B cell (primary cell): Measurements from ENCODE around the gene C1orf87.

ENCODE experiments used
- EZH2 ChIP-seq: IDR thresholded peaks from 2 replicates; pipeline ENCODE4 v1.6.1; 2012; ENCODE audit warnings: borderline replicate concordance, low read depth, mild to moderate bottlenecking, moderate library complexity, low read length; ENCODE audit not compliant: insufficient read depth, poor library complexity, severe bottlenecking
- TF ChIP-seq, protein P1 (sequence below): fragments of 200-600 bp; IDR thresholded peaks from one replicate; pipeline ENCODE4 v1.8.0; 2022; ENCODE audit warnings: antibody characterized with exemption, mild to moderate bottlenecking

DNA sequence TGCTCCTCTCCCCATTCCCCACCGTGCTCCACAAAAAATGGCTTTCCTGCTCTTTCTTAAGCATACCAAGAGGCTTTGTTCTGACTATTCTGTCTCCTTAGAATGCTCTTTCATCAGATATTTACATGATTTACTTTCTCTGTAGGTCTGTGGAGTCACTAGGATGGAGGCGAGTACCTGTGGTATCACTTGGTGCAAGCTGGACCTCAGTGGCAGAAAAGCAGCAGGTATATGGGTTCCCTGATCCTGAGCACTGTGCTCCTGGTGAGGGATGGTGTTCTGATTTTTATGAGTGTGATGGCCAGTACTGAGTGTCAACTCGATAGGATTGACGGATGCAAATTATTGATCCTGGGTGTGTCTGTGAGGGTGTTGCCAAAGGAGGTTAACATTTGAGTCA lies 10.0 kb downstream of the C1orf87 start:
- no peak for TF ChIP-seq EZH2
- TF ChIP-seq, protein P1, sequence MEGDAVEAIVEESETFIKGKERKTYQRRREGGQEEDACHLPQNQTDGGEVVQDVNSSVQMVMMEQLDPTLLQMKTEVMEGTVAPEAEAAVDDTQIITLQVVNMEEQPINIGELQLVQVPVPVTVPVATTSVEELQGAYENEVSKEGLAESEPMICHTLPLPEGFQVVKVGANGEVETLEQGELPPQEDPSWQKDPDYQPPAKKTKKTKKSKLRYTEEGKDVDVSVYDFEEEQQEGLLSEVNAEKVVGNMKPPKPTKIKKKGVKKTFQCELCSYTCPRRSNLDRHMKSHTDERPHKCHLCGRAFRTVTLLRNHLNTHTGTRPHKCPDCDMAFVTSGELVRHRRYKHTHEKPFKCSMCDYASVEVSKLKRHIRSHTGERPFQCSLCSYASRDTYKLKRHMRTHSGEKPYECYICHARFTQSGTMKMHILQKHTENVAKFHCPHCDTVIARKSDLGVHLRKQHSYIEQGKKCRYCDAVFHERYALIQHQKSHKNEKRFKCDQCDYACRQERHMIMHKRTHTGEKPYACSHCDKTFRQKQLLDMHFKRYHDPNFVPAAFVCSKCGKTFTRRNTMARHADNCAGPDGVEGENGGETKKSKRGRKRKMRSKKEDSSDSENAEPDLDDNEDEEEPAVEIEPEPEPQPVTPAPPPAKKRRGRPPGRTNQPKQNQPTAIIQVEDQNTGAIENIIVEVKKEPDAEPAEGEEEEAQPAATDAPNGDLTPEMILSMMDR: no peak
